ENCODE results near the gene DHDDS.

- TF ChIP-seq POLR2A (IDR thresholded peaks at IDR 0.05) (no peak), POLR2AphosphoS5 (IDR thresholded peaks at IDR 0.05) (no peak), CTCF (IDR thresholded peaks at IDR 0.05) (no peak)
These were observed 19.1 kb upstream of the DHDDS start for GRCh38 chr1:26413031-26413430.
